Amniotic stem cell (primary cell): ENCODE data around the gene ARSI.
"Not testable (repeated sequence)": the region's sequence is repeated elsewhere in the genome, so short reads cannot be mapped to it uniquely, and the experiment has no call there.

Experiments
- DNase-seq: peaks from one replicate; lab custom pipeline; 2025; lab: John Stamatoyannopoulos, UW

The ARSI gene

GRCh38 chr5:150265870-150266383, 36.8 kb downstream of the ARSI start:
- no peak for DNase-seq

GRCh38 chr5:150264667-150265603, 37.8 kb downstream of the ARSI start:
- no peak for DNase-seq

GRCh38 chr5:150263801-150264621, 38.7 kb downstream of the ARSI start:
- DNase-seq = peak; percentile 69

- no peak for DNase-seq
Observed at GRCh38 chr5:150263375-150263775, 39.3 kb downstream of the ARSI start.

DNA sequence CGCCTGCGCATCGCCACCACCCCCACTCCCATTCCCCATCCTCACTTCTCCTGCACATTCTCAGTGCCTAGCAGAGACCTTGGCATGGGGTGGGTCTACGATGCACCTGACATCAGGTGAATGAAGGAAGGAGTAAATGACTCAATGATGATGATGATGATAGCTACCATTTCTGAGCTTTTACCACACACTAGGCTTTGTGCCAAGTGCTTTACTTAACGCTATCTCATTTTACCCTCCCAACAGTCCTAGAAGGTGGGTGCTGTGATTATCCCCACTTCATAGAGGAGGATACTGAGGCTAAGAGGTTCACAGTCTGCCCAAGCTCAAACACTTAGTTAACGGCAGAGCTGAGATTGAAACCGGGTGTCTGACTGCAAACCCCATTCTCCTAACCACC, 40.2 kb downstream of the ARSI start:
- no peak for DNase-seq

GRCh38 chr5:150261231-150261630, 41.5 kb downstream of the ARSI start:
- no peak for DNase-seq

DNA sequence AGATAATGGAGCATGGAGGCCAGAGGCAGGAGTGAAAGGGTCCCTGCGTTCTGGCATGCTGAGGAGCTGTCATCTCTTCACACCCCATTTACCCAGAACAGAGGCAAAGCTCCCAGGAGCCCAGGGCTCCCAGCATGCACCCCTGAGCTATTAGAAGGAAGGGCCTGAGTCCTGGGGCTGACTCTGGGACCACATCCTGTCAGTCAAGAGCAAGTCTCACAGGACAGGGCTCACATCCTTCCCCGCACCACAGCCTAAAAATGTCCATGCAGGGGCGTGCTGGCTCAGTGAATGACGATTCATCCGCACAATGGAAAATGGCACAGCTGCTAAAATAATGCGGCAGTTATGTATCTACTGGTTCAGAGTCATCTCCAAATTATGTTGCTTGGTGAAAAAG, 44.6 kb downstream of the ARSI start:
- no peak for DNase-seq

DNA sequence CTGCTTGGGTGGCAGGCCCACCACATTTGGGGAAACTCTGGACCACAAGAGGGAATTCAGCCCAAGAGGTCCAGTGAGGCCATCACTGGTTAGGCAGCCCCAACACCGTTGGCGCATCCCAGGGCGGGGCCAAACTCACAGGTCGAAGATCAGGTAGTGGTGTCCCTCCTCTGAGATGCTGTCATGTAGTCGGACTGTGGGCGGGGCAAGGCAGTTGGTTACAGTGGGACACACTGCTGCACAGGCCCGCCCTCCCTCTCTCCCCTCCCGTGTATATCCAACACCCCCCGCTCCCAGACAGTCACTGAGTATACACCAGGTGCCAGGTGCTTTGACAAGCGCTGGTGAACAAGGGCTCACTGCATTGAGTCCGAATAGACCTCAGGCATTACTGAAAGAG, 45.3 kb downstream of the ARSI start:
- no peak for DNase-seq

GRCh38 chr5:150256410-150257064, 46.2 kb downstream of the ARSI start:
- no peak for DNase-seq

GRCh38 chr5:150255659-150256409, 46.9 kb downstream of the ARSI start:
- no peak for DNase-seq

- DNase-seq = no peak
Observed at GRCh38 chr5:150254774-150255173, 47.9 kb downstream of the ARSI start.

- DNase-seq = no peak
Observed at GRCh38 chr5:150254363-150254762, 48.3 kb downstream of the ARSI start.

DNA sequence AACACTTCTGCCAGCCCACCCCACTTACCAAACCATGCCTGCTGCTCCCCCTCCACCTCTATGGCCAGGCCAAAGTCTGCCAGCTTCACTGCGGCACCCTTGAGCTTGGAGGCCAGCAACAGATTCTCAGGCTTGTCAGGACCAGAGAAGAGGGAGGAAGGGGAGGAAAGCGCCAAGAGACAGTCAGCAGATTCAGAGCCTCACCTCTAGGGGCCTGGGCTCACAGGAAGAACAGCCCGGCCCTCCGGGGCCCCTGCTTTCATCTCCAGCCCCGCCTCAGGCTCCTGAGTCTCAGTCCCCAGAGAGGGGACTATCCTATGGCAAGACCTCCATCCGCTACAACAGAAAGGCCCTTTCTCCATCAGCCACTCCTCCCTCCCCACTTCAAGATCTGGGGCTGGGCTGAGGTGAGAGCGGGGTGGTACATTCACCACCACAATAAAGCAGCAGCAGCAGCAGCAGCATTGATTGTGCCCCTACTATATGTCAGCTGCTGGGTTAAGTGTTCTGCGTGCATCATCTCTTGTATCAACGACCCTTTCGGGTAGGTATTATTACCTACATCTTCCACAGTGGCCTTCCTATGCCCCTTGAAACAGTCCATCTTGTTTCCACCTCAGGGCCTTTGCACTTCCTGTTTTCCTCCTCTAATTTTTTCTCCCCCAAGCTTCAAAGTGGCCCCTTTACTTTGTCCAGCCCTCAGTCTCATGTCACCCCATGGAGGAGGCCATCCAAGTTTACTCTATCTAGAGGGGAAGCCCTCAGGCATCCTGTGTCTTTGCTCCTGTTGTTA, 49.1 kb downstream of the ARSI start:
- no peak for DNase-seq

GRCh38 chr5:150252489-150252888, 50.2 kb downstream of the ARSI start:
- no peak for DNase-seq

DNA sequence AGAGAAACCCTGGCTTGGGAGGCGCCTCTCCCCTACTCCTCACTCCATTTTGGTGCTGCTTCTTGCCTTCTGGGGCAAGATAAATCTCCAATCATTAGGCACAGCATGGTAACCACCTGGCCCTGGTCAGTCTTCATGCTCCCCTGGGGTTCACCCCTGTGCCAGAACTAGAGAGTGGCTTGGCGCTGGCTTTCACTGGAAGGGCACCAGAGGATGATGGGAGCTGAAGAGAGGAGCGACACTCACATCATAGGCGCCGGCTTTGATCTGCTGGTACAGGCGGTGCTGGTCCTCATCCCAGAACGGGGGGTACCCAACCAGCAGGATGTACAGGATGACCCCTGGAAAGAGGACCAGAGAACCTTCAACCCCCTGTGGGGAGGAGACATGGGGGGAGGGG, 51.2 kb downstream of the ARSI start:
- no peak for DNase-seq

- no peak for DNase-seq
Observed at GRCh38 chr5:150249744-150250143, 53.0 kb downstream of the ARSI start.

GRCh38 chr5:150248946-150249345, 53.8 kb downstream of the ARSI start:
- DNase-seq = no peak

- not testable (repeated sequence) for DNase-seq
Observed at GRCh38 chr5:150248493-150248892, 54.2 kb downstream of the ARSI start.

DNA sequence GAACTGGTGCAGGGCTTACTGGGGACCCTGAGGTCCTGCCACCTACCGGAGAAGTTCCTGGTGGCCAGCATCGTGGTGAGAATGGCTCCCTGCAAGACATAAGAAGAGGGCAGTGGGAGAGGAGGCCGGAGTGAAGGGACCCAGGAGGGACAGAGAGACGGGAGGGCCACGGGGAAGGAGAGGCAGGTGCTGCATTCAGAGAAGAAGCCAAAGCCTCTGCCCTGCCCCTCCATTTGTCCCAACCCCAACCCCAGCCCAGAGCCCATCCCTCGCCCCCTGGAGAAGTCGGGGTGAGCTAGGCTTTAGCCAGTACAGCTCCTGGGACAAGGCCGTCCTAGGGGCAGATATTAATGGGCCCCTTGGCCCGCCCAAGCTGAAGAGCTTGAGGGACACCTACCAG, 55.0 kb downstream of the ARSI start:
- no peak for DNase-seq

DNA sequence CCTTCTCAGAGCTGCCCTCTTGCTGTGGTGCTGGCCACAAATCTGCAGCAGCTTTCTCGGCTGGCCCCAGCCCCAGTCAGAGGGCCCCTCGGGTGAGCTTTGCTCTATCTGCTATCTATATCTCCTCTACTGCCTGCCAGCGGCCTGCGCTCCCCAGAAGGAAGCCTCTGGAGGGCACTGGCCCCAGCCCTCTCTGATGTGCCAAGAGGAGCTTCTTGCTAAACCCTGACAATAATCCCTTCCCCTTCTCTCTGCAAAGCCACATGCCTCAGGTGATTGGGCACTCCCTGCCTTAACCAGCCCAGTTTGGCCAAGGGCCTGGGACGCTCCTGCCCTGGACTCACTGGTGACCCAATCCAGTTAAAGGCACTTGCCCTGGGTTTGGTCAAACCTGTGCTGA, 55.9 kb downstream of the ARSI start:
- DNase-seq = no peak

GRCh38 chr5:150246429-150246828, 56.3 kb downstream of the ARSI start:
- DNase-seq = no peak
